GM21576 (cell line): ENCODE data around the gene C4orf51.
"Not testable (repeated sequence)": the region's sequence is repeated elsewhere in the genome, so short reads cannot be mapped to it uniquely, and the experiment has no call there.

Source experiments
- ATAC-seq: cut with Tn5 transposase; IDR thresholded peaks from one replicate; pipeline ENCODE4 v1.9.1; 2021; ENCODE audit warnings: mild to moderate bottlenecking, moderate library complexity; ENCODE audit not compliant: unreplicated experiment

Gene C4orf51

DNA sequence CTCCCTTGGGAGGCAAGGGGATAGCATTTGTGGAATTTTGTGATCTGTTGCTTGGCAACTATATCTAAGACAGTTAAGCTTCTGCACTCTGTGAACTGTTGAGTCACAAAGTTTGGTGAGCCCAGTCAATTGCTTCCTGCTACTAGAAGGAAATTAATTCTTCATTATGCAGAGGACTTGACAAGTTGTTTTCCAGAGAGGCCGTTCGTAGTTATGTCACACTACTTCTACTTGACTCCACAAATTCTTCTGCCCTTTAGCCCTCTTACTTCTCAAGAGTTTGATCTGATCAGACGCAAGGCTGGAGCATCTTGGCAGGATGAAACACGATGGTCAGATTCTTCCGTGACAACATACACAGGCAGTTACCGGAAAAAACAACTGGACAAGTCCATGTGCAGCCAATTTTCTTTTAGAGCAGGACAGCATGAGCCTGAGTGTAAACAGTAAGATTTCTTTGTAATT is at the start of gene C4orf51:
TSS of gene C4orf51 (plus strand) at position 156 of the 465 bp plus-strand sequence. CDS start at position 214, 58 bp downstream.
- ATAC-seq = no peak

GRCh38 chr4:145635117-145635516 is 44.8 kb upstream of the C4orf51 start:
- ATAC-seq = no peak

DNA sequence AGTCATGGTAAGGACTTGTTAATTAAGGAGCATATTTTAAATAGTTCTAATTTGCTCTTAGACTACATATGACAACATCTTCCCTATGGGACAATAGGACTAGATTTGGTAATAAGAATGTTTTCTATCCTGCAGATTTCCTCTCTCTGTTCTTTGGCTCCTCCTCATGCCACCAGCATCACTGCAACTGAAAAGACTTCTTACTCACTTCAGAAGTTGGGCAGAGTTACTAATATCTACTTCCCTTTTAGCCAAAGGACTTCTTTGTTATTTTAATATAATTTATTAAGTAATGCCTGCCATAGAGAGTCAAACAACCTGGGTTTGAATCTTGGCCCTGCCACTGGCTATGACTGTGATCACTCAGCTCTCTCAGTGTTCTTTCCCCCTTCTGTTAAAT is 44.3 kb upstream of the C4orf51 start:
- ATAC-seq = no peak

DNA sequence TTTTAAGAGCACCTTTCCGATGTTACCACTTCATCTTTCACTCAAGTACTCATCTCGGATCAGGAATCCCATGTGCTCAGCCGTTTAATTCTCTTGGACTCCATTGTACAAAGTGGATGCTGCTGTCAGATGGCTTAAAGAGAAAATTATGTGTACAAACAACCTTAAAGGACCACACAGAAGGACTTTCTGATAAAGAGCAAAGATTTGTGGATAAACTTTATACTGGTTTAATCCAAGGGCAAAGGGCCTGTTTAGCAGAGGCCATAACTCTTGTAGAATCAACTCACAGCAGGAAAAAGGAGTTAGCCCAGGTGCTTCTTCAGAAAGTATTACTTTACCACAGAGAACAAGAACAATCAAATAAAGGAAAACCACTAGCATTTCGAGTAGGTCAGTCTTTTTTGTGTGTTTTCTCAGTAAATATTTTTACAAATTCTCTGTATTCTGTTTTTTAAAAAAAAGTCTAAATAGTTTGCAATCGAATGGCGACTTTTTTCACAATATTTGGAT is 40.7 kb upstream of the C4orf51 start:
- no peak for ATAC-seq

- not testable (repeated sequence) for ATAC-seq
Observed at GRCh38 chr4:145640236-145640635, 39.7 kb upstream of the C4orf51 start.

- ATAC-seq = no peak
Observed at GRCh38 chr4:145643295-145643694, 36.7 kb upstream of the C4orf51 start.

GRCh38 chr4:145644699-145645098 is 35.2 kb upstream of the C4orf51 start:
- no peak for ATAC-seq

- no peak for ATAC-seq
Observed at GRCh38 chr4:145656156-145656555, 23.8 kb upstream of the C4orf51 start.

DNA sequence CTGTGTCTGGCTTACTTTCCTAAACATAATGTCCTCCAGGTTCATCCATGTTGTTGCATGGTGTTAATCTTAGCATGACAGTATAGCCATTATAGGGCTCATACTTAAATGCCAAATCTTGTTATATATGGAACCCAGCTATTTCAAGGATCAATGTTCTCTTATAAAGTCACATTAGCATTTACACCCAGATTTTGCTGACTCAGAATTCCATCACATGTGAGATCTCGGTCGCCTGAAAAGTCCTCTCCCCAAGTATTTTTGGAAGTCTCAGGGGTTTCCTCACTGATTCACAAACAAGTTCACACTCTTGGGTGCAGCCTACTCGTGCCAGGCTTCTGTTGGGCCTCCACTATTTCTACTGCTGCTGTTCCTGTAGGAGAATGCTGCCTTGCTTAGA is 19.9 kb upstream of the C4orf51 start:
- ATAC-seq = no peak

DNA sequence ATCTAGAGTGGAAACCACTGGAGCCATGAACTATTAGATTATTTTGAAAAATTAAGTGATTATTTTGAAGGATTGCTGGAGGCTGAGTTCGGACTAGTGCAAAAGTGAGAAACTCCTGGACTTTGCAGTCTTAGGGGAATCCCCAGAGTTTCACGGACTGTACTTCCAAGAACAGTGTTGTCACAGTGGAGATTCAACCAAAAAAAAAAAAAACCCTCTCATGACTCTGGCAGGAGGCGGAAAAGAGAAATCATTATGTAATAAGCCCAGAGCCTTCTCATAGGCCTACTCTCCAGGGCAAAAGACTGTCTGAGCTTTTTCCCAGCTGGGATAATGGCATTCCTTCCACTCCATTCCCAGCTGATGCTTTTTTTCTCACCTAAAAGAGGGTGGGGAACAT is 16.8 kb upstream of the C4orf51 start:
- ATAC-seq = no peak

- ATAC-seq = no peak
Observed at GRCh38 chr4:145665773-145666172, 14.2 kb upstream of the C4orf51 start.

GRCh38 chr4:145670422-145670821 is 9.5 kb upstream of the C4orf51 start:
- ATAC-seq = no peak

- ATAC-seq = no peak
Observed at GRCh38 chr4:145679520-145679919, 426 bp upstream of the C4orf51 start.

DNA sequence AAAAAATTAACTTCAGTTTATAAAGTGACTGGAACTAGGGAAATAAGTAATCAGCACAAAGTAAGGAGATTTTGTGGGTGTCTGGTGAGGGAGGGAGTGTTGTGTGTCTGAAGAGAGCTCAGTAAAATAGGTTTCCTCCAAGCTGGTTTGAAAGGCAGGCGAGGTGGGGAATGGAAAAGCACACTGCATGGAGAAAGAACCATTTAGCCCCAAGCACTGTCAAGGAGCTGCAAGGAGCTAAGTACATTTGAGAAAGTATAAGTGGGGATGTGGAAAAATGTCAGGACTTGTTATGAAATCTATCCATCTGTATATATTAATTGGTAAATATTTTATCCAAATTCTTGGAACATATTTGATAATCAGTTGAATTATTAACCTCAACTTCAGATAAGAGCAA is 956 bp downstream of the C4orf51 start:
- ATAC-seq = no peak

DNA sequence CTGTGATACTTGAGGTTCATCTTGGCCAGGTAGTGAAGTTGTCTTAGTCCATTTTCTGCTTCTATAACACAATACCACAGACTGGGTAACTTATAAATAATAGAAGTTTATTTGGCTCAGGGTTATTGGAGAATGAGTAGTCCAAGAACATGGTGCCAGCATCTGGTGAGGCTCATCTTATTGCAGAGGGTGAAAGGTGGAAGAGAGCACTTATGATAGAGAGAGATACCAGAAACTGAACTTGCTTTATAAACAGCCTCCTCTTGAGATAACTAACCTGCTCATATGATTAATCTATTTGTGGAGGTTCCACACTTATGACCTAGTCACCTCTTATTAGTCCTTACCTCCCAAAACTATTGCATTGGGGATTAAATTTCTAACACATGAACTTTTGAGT is 1.6 kb downstream of the C4orf51 start:
- ATAC-seq = no peak

DNA sequence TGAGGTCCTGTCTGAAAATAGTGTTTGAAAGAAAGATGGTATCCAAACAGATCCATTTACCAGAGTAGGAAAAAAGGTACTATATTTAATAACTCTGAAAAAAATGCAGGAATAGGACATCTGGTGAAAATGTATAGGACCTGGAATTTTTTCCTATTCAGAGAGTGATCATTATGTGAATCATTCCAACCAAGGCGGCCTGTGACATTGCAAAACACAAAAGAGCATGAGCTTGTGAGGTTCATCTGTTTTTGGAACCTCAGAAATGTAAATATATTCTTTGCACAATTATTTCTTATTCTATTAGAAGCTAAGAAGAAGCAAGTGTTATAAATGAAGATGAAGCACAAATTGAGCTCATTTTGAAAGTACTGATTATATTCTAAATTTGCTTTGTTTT is 2.0 kb downstream of the C4orf51 start:
- no peak for ATAC-seq

GRCh38 chr4:145686991-145687390 is 7.0 kb downstream of the C4orf51 start:
- ATAC-seq = no peak

DNA sequence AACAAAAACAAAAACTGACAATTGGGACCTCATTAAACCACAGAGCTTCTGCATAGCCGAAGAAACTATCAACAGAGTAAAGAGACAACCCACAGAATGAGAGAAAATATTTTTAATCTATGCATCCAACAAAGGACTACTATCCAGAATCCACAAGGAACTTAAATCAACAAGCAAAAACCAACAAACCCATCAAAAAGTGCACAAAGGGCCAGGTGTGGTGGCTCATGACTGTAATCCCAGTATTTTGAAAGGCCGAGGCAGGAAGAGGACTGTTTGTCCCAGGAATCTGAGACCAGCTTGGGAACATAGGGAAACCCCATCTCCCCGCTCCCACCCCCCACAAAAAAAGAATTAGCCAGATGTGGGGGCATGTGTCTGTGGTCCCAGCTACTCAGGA is 10.7 kb downstream of the C4orf51 start:
- ATAC-seq = no peak

DNA sequence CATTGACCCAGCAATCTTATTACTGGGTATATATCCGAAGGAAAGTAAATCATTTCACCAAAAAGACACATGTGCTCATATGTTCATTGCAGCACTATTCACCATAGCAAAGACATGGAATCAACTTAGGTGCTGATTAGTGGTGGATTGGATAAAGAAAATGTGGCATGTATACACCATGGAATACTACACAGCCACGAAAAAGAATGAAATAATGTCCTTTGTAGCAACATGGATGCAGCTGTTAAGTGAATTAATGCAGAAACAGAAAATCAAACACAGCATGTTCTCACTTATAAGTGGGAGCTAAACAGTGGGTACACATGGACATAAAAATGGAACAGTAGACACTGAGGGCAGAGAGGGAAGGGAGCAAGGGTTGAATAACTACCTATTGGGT is 11.5 kb downstream of the C4orf51 start:
- not testable (repeated sequence) for ATAC-seq

DNA sequence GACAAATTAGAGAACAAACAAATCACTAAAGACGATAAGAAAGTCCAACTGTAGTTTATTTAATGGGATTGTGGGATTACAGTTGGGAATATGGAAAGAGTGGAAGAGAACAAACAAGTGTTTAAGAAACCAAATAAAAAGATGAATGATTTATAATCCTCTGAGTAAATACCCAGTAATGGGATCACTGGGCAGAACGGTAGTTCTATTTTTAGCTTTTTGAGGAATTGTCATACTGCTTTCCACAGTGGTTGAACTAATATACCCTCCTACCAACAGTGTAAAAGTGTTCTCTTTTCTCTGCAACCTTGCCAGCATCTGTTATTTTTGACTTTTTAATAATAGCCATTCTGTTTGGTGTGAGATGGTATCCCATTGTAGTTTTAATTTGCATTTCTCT is 15.0 kb downstream of the C4orf51 start:
- no peak for ATAC-seq

- no peak for ATAC-seq
Observed at GRCh38 chr4:145697332-145697731, 17.4 kb downstream of the C4orf51 start.

- no peak for ATAC-seq
Observed at GRCh38 chr4:145698507-145698906, 18.6 kb downstream of the C4orf51 start.

DNA sequence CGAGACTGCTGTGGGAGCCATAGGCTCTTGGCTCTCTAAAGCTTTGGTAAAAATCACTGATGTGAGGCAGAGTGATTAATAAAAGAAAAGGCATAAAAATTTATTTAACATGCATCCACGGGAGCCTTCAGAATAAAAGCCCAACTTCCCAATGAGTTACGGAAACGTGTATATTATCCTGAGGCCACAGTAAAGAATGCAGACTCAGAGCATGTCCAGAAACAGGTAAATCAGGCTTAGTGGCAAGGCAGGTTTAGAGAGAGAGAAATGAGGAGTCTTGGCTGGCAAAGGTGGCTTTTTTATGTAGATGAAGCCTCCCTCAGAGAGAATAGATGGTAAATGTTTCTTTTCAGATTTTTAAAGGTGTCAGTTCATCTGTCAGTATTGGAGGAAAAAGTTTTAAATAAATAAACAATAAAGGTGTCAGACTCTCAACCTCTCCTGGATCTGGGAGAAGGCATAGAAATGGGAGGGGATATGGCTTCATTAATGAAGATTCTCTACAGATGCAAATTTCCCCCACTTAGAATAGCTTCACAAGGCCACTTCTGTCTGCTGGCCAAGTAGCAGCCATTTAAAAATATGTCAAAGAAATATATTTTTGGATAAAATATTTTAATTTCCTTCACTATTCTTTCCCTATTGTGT is 24.0 kb downstream of the C4orf51 start:
- no peak for ATAC-seq
